Lower lobe of right lung (tissue), 2 donors: ENCODE measurements around the gene KRT9. TPM values are rescaled to one million over a fixed set of nuclear protein-coding genes. Genes with fewer than 3 reads are reported as not detected.
"Not testable (repeated sequence)": the region's sequence is repeated elsewhere in the genome, so short reads cannot be mapped to it uniquely, and the experiment has no call there.

Experiments
- ATAC-seq, 2 donors: fragments of 200-7000 bp; cut with Tn5 transposase; one replicate each; pipeline ENCODE4 v1.9.1; 2020 to 2022; ENCODE audit warnings: mild to moderate bottlenecking in 2 of 2, moderate library complexity in 2 of 2
- DNase-seq: peaks from one replicate; pipeline ENCODE4 v3.0.0-alpha.2; 2020
- H3K27ac ChIP-seq: fragments of 200-600 bp; one replicate; pipeline ENCODE4 v1.8.0; 2022
- H3K27me3 ChIP-seq: fragments of 200-600 bp; one replicate; pipeline ENCODE4 v1.8.0; 2022; ENCODE audit warnings: low read depth
- H3K36me3 ChIP-seq: fragments of 200-600 bp; one replicate; pipeline ENCODE4 v1.8.0; 2022; ENCODE audit warnings: mild to moderate bottlenecking
- H3K4me1 ChIP-seq: fragments of 200-600 bp; one replicate; pipeline ENCODE4 v1.8.0; 2022
- H3K4me3 ChIP-seq: fragments of 200-600 bp; one replicate; pipeline ENCODE4 v1.8.0; 2022; ENCODE audit warnings: mild to moderate bottlenecking
- H3K9me3 ChIP-seq: fragments of 200-600 bp; one replicate; pipeline ENCODE4 v1.8.0; 2022
- intact Hi-C: fragments of 100-400 bp; cut with DNase I; formaldehyde crosslinking; loops from one replicate; pipeline ENCODE4 v1.11.0; 2022
- total RNA-seq: library from RNA; stranded (reverse); fragmentation: NEBNext Ultra II Directional; extraction: Animal tissue kit (Norgen Biotek cat#: 25700); gene quantifications from one replicate; pipeline ENCODE4 v1.2.1, GENCODE V29; 2021
- TF ChIP-seq, protein P1 (sequence below): fragments of 200-600 bp; IDR thresholded peaks from one replicate; pipeline ENCODE4 v1.8.0; 2022; ENCODE audit warnings: antibody characterized with exemption, mild to moderate bottlenecking
- donor health status: DM: no; HTN: yes; CAD: no; lungs with severe emphysema.

KRT9 gene
- total RNA-seq, 1 donor from 2014 or later: not detected

DNA sequence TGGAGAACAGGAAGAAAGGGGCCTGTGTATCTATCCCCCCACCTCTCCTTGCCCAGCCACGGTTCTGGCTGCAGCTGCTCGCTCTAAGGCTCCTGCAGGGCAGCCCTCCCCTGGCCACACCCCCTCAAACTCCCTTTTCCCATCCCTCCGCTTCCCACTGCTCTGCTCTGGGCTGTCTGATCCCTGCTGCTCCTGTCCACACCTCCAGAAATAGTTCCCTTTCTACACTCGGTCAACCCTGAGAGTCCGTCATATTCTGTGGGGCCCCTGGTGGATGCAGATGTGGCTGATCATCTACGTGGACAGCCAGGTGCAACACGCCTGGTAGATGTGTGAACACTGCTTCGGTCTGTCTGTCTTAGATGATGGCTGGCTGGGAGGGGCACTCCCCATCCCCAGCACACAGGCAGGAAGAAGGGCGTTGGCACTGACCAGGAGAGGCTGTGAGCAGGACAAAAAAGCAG lies 24.4 kb downstream of the KRT9 start:
- no peak overlapping the region for H3K4me3 ChIP-seq

DNA sequence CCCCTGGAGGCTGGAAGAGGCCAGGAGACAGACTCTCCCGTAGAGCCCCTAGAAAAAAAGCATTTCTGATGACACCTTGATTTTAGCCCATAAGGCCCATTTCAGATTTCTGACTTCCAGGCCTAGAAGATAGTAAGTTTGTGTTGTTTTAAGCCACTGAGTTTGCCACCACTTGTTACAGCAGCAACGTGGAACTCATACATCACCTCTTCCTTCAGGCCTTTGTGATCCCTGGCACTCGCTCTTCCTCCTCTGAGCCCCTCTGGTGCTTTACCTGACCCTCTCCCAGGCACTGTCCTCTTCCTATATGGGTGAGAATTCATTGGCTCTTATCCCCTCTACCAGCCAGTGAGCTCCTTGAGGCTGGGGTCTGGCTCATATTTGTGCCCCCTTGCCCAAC lies 25.0 kb downstream of the KRT9 start:
- no peaks in the 10 kb centered on the region for H3K36me3 ChIP-seq
- H3K27me3 ChIP-seq: no peaks in the 10 kb centered on the region
- H3K9me3 ChIP-seq: no peaks in the 10 kb centered on the region
- intact Hi-C loops: no loop called here
- ATAC-seq (no peak), DNase-seq (no peak)
- H3K4me3 ChIP-seq: no peak overlapping the region
- no peak overlapping the region for H3K27ac ChIP-seq
- peaks cover 21% of the 10 kb centered on the region for H3K4me1 ChIP-seq
- TF ChIP-seq, protein P1, sequence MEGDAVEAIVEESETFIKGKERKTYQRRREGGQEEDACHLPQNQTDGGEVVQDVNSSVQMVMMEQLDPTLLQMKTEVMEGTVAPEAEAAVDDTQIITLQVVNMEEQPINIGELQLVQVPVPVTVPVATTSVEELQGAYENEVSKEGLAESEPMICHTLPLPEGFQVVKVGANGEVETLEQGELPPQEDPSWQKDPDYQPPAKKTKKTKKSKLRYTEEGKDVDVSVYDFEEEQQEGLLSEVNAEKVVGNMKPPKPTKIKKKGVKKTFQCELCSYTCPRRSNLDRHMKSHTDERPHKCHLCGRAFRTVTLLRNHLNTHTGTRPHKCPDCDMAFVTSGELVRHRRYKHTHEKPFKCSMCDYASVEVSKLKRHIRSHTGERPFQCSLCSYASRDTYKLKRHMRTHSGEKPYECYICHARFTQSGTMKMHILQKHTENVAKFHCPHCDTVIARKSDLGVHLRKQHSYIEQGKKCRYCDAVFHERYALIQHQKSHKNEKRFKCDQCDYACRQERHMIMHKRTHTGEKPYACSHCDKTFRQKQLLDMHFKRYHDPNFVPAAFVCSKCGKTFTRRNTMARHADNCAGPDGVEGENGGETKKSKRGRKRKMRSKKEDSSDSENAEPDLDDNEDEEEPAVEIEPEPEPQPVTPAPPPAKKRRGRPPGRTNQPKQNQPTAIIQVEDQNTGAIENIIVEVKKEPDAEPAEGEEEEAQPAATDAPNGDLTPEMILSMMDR: no peak

More for the DNA sequence above, 24.4 kb downstream of the KRT9 start:
- ATAC-seq (no peak), DNase-seq (no peak)
- no peaks in the 10 kb centered on the region for H3K27me3 ChIP-seq
- TF ChIP-seq, protein P1: no peak
- intact Hi-C loops: no loop called here
- H3K27ac ChIP-seq: no peak overlapping the region
- no peaks in the 10 kb centered on the region for H3K9me3 ChIP-seq
- H3K4me1 ChIP-seq: peaks cover 21% of the 10 kb centered on the region
- H3K36me3 ChIP-seq: no peaks in the 10 kb centered on the region

DNA sequence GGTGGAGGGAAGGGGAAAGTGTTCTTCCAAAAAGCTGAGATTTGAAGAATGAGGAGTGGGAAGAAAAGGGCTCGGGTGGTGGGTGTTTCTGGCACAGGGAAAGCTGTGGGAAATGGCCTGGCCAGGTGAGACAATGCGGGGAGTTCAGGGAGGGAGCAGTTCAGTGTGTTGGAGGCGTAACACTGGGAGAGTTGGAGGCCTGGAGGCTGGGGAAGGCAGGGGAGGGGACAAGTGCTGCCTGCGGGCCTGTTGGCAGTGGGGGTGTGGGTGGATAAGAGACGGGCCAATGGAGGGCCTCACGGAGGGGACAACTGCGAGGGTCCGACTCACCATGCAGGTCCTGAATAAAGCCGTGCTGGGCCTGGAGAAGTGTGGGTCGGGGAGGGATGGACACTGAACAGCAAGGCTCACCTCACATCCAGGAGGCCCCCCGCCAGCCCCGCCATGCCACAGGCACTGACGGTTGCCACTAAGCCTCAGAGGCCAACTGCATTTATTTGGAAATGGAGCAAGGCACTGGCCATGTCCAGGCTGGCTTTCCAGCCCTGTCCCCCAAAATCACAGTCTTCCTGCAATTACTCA lies 25.9 kb downstream of the KRT9 start:
- Histone ChIP-seq H3K27me3 (no peaks in the 10 kb centered on the region), H3K27ac (no peak overlapping the region), H3K36me3 (no peaks in the 10 kb centered on the region), H3K4me1 (peaks cover 21% of the 10 kb centered on the region), H3K4me3 (no peak overlapping the region), H3K9me3 (no peaks in the 10 kb centered on the region)
- intact Hi-C loops: no loop called here
- DNase-seq (no peak), ATAC-seq (no peak)
- TF ChIP-seq, protein P1: no peak

DNA sequence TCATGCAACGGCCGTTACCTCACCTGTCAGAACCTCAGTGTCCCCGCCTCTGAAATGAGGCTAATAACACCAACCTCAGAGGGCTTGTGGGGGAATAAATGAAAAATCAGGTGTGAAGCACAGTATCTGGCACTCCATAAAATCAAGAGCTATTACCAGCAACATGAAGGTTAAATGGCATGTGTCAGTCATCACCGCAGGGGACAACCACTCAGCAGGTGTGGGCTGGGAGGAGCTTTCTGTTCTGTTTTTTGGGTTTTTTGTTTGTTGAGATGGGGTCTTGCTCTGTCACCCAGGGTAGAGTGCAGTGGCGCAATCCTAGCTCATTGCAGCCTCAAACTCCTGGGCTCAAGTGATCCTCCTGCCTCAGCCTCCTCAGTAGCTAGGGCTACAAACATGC lies 26.9 kb downstream of the KRT9 start:
- TF ChIP-seq, protein P1: no peak
- H3K27ac ChIP-seq: no peak overlapping the region
- DNase-seq (no peak), ATAC-seq (no peak)
- no peak overlapping the region for H3K4me3 ChIP-seq
- H3K9me3 ChIP-seq: no peaks in the 10 kb centered on the region
- intact Hi-C loops: no loop called here
- H3K4me1 ChIP-seq: peaks cover 21% of the 10 kb centered on the region
- no peaks in the 10 kb centered on the region for H3K27me3 ChIP-seq
- no peaks in the 10 kb centered on the region for H3K36me3 ChIP-seq

DNA sequence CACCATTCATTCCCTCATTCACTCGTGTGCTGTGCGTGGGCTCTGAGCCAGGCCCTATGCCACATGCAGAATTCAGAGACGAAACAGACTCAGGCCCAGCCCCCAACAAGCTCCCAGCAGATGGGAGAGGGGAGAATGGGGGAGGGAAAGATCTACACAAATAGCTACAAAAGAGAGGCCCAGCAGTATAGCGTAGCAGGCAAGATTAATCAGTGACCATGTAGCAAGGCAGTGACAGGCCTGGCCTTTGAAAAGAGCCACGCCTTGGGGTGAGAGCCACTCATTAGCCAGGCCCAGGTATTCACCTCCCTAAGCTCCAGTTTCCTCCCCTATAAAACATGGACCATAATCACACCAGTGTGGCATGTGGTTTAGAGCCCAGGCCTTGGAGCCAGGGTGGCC lies 27.4 kb downstream of the KRT9 start:
- H3K36me3 ChIP-seq: no peaks in the 10 kb centered on the region
- intact Hi-C loops: no loop called here
- peaks cover 19% of the 10 kb centered on the region for H3K4me1 ChIP-seq
- H3K27ac ChIP-seq: peak overlapping the region; percentile 49
- no peak overlapping the region for H3K4me3 ChIP-seq
- DNase-seq: no peak
- TF ChIP-seq, protein P1: no peak
- no peaks in the 10 kb centered on the region for H3K27me3 ChIP-seq
- ATAC-seq: peak; percentile 29 to 33
- H3K9me3 ChIP-seq: no peaks in the 10 kb centered on the region

DNA sequence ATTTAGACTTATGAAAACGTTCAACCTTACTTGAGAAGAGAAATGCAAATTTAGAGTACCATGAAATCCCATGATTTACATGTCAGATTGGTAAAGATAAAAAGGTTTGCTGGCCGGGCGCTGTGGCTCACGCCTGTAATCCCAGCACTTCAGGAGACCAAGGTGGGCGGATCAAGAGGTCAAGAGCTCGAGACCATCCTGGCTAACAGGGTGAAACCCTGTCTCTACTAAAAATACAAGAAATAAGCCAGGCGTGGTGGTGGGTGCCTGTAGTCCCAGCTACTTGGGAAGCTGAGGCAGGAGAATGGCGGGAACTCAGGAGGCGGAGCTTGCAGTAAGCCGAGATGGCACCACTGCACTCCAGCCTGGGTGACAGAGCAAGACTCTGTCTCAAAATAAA lies 29.1 kb downstream of the KRT9 start:
- H3K9me3 ChIP-seq, H3K4me3 ChIP-seq, H3K27me3 ChIP-seq, H3K4me1 ChIP-seq, intact Hi-C loops, ATAC-seq, H3K36me3 ChIP-seq, H3K27ac ChIP-seq, DNase-seq: not testable (repeated sequence)
